Measurements from ENCODE around the gene CDK13. TPM values are rescaled to one million over a fixed set of nuclear protein-coding genes. Genes with fewer than 3 reads are reported as not detected.

The CDK13 gene
- polyA plus RNA-seq, 3 donors, result 8.8 to 25.7 (median 11.2) TPM

DNA sequence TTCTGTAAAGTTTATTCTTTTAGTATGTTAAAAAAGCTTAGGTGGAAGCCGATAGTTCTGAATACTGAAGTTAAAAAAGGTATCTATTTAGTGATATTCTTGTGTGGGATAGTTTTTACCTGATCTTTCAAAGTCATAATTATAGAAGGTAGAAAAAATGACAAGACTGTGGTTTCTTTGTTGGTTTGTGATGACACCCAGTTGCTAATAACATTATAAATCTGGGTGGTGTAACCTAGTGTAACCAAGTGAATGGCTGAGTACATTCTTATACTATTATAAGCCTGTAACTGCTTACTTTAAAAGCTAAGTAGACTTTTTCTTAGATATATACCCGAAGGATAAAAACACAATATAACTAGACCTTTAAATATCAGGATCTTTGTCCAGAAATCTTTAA, 2.3 kb downstream of the CDK13 start:
- DNase-seq, result no peak
- Mint-ChIP-seq H3K27ac (peak overlapping the region; percentile 91 to 99 (median 93)), H3K9me3 (no peaks in the 10 kb centered on the region), H3K4me3 (peak overlapping the region; percentile 99), H3K27me3 (ENCODE audit: low read depth in 3 of 3) (no peaks in the 10 kb centered on the region), H3K4me1 (peaks cover 57% of the 10 kb centered on the region), H3K36me3 (peaks cover 6 to 9% of the 10 kb centered on the region in 2 donors)
- H3K9ac ChIP-seq (ENCODE audit: insufficient read depth, low read length, poor library complexity, severe bottlenecking), result peak overlapping the region; percentile 98
- peaks cover 66% of the 10 kb centered on the region for H4K20me1 ChIP-seq (ENCODE audit: insufficient read depth, low read length)
- H3K4me1 ChIP-seq (ENCODE audit: control insufficient read depth in 1 of 2, insufficient read depth in 2 of 2, low read length in 2 of 2), result peaks cover 27 to 54% of the 10 kb centered on the region in 2 donors
- H3K9me3 ChIP-seq (replicated peaks in 1 of 2; ENCODE audit: control insufficient read depth in 1 of 2, insufficient read depth in 1 of 2, low read length in 2 of 2), result no peaks in the 10 kb centered on the region
- no peak overlapping the region for H2AFZ ChIP-seq (ENCODE audit: insufficient read depth, low read depth, low read length, poor library complexity, severe bottlenecking)
- H3K27me3 ChIP-seq (ENCODE audit: control insufficient read depth in 2 of 2, insufficient read depth in 2 of 2, low read length in 2 of 2), result no peaks in the 10 kb centered on the region
- H3K4me2 ChIP-seq (replicated peaks; ENCODE audit: extremely low read depth, low read length, poor library complexity, severe bottlenecking), result peak overlapping the region; percentile 96
- H3K36me3 ChIP-seq (replicated peaks in 1 of 2; ENCODE audit: control insufficient read depth in 1 of 2, insufficient read depth in 2 of 2, low read length in 2 of 2), result no peaks in the 10 kb centered on the region
- peaks cover 73% of the 10 kb centered on the region for H3K79me2 ChIP-seq (ENCODE audit: insufficient read depth, low read length)
- WGBS (ENCODE audit: insufficient coverage), result no CpG with 5 or more reads among the region's 2 CpGs
- intact Hi-C loops (cut with micrococcal nuclease), result loop anchor here (10.0 kb wide), 1 partner anchor 182 kb away; the partner anchor contains the start of genes MPLKIP (in 2 of the 2) and SUGCT (in 2 of the 2)
- H3K27ac ChIP-seq (ENCODE audit: low read depth in 1 of 2, low read length in 2 of 2), result peak overlapping the region in 1 of 2 donors; percentile 96
- TF ChIP-seq, protein P1, sequence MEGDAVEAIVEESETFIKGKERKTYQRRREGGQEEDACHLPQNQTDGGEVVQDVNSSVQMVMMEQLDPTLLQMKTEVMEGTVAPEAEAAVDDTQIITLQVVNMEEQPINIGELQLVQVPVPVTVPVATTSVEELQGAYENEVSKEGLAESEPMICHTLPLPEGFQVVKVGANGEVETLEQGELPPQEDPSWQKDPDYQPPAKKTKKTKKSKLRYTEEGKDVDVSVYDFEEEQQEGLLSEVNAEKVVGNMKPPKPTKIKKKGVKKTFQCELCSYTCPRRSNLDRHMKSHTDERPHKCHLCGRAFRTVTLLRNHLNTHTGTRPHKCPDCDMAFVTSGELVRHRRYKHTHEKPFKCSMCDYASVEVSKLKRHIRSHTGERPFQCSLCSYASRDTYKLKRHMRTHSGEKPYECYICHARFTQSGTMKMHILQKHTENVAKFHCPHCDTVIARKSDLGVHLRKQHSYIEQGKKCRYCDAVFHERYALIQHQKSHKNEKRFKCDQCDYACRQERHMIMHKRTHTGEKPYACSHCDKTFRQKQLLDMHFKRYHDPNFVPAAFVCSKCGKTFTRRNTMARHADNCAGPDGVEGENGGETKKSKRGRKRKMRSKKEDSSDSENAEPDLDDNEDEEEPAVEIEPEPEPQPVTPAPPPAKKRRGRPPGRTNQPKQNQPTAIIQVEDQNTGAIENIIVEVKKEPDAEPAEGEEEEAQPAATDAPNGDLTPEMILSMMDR (IDR thresholded peaks at IDR 0.05), result no peak
- peak overlapping the region; percentile 75 to 95 (median 79) for H3K4me3 ChIP-seq (replicated peaks in 1 of 3; ENCODE audit: low read depth in 2 of 3, low read length in 3 of 3)

DNA sequence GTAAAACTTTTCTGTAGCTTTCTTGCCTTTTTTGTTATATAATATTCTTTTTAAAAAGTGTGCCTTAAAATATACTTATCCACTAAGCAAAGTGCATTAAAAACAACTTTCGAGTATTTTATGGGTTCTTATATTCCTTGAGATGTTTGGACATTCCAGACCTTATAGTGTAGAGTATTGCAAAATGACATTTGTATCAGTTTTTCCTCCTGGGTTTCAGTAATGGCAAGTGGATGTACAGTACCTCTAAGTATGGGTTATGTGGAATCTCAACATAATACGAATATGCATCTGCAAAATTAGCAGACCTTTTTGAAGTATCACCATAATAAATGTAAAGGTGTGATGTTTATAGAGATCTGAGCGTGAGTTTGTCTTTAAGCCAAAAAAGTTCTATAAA, 2.7 kb downstream of the CDK13 start:
- intact Hi-C loops (cut with micrococcal nuclease), result loop anchor here (10.0 kb wide), 1 partner anchor 182 kb away; the partner anchor contains the start of genes MPLKIP (in 2 of the 2) and SUGCT (in 2 of the 2)
- Mint-ChIP-seq H3K27ac (peak overlapping the region in 3 of 7 donors; percentile 10 to 56 (median 11)), H3K4me3 (peak overlapping the region; percentile 65 to 88), H3K27me3 (ENCODE audit: low read depth in 3 of 3) (no peaks in the 10 kb centered on the region), H3K36me3 (peaks cover 6 to 9% of the 10 kb centered on the region in 2 donors), H3K4me1 (peaks cover 61% of the 10 kb centered on the region), H3K9me3 (no peaks in the 10 kb centered on the region)
- no peaks in the 10 kb centered on the region for H3K27me3 ChIP-seq (ENCODE audit: control insufficient read depth in 2 of 2, insufficient read depth in 2 of 2, low read length in 2 of 2)
- peaks cover 77% of the 10 kb centered on the region for H3K79me2 ChIP-seq (ENCODE audit: insufficient read depth, low read length)
- H3K9me3 ChIP-seq (replicated peaks in 1 of 2; ENCODE audit: control insufficient read depth in 1 of 2, insufficient read depth in 1 of 2, low read length in 2 of 2), result no peaks in the 10 kb centered on the region
- peak overlapping the region; percentile 98 for H3K9ac ChIP-seq (ENCODE audit: insufficient read depth, low read length, poor library complexity, severe bottlenecking)
- H3K4me2 ChIP-seq (replicated peaks; ENCODE audit: extremely low read depth, low read length, poor library complexity, severe bottlenecking), result peak overlapping the region; percentile 96
- peak overlapping the region; percentile 75 to 95 (median 79) for H3K4me3 ChIP-seq (replicated peaks in 1 of 3; ENCODE audit: low read depth in 2 of 3, low read length in 3 of 3)
- H2AFZ ChIP-seq (ENCODE audit: insufficient read depth, low read depth, low read length, poor library complexity, severe bottlenecking), result no peak overlapping the region
- TF ChIP-seq, protein P1 (IDR thresholded peaks at IDR 0.05), result no peak
- no peak for DNase-seq
- H4K20me1 ChIP-seq (ENCODE audit: insufficient read depth, low read length), result peaks cover 70% of the 10 kb centered on the region
- H3K4me1 ChIP-seq (ENCODE audit: control insufficient read depth in 1 of 2, insufficient read depth in 2 of 2, low read length in 2 of 2), result peaks cover 27 to 55% of the 10 kb centered on the region in 2 donors
- WGBS (ENCODE audit: insufficient coverage), result no CpG with 5 or more reads among the region's 3 CpGs
- peak overlapping the region in 1 of 2 donors; percentile 96 for H3K27ac ChIP-seq (ENCODE audit: low read depth in 1 of 2, low read length in 2 of 2)
- no peaks in the 10 kb centered on the region for H3K36me3 ChIP-seq (replicated peaks in 1 of 2; ENCODE audit: control insufficient read depth in 1 of 2, insufficient read depth in 2 of 2, low read length in 2 of 2)
